Measurements from ENCODE around the gene TRABD2B.

The TRABD2B gene

GRCh38 chr1:47830641-47831333, 166.4 kb downstream of the TRABD2B start:
- Mint-ChIP-seq H3K4me1 (ENCODE audit: low read depth) (no peaks in the 10 kb centered on the region), H3K27ac (no peak overlapping the region), H3K4me3 (no peak overlapping the region)

DNA sequence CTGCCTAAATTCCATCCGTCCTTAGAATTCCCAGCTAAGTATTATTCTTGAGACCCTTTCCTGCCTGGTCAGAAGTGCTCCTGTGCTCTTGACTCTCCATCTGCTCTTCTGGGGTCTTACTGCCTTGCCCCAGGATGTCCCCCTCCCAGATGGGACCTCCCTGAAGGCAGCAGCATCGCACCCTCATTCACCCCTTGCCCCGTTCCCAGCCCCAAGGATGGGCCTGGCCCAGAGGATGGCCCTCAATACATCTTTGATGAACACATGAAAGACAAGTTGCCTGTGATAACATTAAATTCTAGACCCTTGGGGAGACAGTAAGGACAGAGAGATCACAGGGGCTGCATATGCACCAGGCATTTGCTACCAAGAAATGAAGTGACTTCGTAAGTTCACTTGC, 167.2 kb downstream of the TRABD2B start:
- Mint-ChIP-seq H3K4me1 (ENCODE audit: low read depth) (no peaks in the 10 kb centered on the region), H3K4me3 (no peak overlapping the region), H3K36me3 (ENCODE audit: low read depth) (no peaks in the 10 kb centered on the region), H3K27ac (no peak overlapping the region), H3K9me3 (peaks cover 1% of the 10 kb centered on the region), H3K27me3 (peaks cover 8% of the 10 kb centered on the region)

More at GRCh38 chr1:47830641-47831333, 166.4 kb downstream of the TRABD2B start:
- Mint-ChIP-seq H3K27me3 (peaks cover 11% of the 10 kb centered on the region), H3K9me3 (peaks cover 9% of the 10 kb centered on the region), H3K36me3 (ENCODE audit: low read depth) (no peaks in the 10 kb centered on the region)

DNA sequence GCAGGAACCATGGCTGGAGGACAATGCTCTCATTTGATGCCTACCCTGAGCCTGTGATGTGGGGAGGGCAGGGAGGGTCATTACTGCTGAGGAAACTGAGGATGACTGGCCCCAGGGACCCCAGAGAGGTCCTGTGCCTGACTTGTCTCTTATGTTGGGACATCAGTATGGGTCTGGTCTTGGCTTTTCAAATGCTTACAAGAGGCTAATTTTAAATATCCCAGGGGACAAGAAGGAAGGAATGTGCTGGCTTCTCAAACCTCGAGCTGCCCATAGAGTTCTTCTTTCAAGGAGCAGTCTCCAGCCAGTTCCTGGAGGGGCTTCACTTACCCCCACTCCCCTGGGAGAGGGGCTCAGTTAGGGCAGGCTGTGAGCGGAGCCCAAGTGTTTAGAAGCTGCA, 168.2 kb downstream of the TRABD2B start:
- Mint-ChIP-seq H3K4me1 (ENCODE audit: low read depth) (no peaks in the 10 kb centered on the region), H3K4me3 (no peak overlapping the region), H3K27ac (no peak overlapping the region), H3K36me3 (ENCODE audit: low read depth) (no peaks in the 10 kb centered on the region), H3K9me3 (no peaks in the 10 kb centered on the region), H3K27me3 (peaks cover 8% of the 10 kb centered on the region)

GRCh38 chr1:47827109-47827508, 170.1 kb downstream of the TRABD2B start:
- no peaks in the 10 kb centered on the region for H3K9me3 Mint-ChIP-seq
- H3K36me3 Mint-ChIP-seq (ENCODE audit: low read depth) = no peaks in the 10 kb centered on the region
- no peaks in the 10 kb centered on the region for H3K4me1 Mint-ChIP-seq (ENCODE audit: low read depth)
- peaks cover 3% of the 10 kb centered on the region for H3K27me3 Mint-ChIP-seq
- H3K27ac Mint-ChIP-seq = no peak overlapping the region
- H3K4me3 Mint-ChIP-seq = no peak overlapping the region

- Mint-ChIP-seq H3K27me3 (peaks cover 3% of the 10 kb centered on the region), H3K4me3 (no peak overlapping the region), H3K27ac (no peak overlapping the region), H3K36me3 (ENCODE audit: low read depth) (no peaks in the 10 kb centered on the region), H3K9me3 (no peaks in the 10 kb centered on the region), H3K4me1 (ENCODE audit: low read depth) (no peaks in the 10 kb centered on the region)
Measured at GRCh38 chr1:47824716-47825115, 172.5 kb downstream of the TRABD2B start.

GRCh38 chr1:47824297-47824696, 172.9 kb downstream of the TRABD2B start:
- Mint-ChIP-seq H3K4me3 (no peak overlapping the region), H3K27me3 (no peaks in the 10 kb centered on the region), H3K4me1 (ENCODE audit: low read depth) (no peaks in the 10 kb centered on the region), H3K9me3 (no peaks in the 10 kb centered on the region), H3K36me3 (ENCODE audit: low read depth) (no peaks in the 10 kb centered on the region), H3K27ac (no peak overlapping the region)

GRCh38 chr1:47823040-47823808, 174.0 kb downstream of the TRABD2B start:
- no peak overlapping the region for H3K27ac Mint-ChIP-seq

DNA sequence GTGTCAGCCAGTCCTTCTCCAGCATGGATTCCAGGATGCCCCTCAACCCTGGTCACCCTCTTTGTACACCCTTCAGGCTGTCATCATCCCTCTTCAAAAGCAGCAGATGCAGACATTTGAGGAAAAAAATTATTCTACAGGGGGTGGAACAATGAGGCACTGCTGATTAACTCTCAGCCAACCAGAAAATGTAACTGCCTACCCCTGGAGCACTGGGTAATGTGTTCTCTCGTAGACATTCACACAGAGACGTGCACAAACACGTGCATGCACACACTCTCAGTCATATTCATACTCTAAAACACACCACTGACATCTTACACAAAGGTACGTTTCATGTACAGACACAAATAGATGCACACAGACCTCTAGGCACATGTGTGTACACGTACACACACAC, 175.4 kb downstream of the TRABD2B start:
- Mint-ChIP-seq H3K4me3 (no peak overlapping the region), H3K27ac (no peak overlapping the region), H3K9me3 (no peaks in the 10 kb centered on the region), H3K36me3 (ENCODE audit: low read depth) (no peaks in the 10 kb centered on the region), H3K4me1 (ENCODE audit: low read depth) (no peaks in the 10 kb centered on the region), H3K27me3 (no peaks in the 10 kb centered on the region)

More at GRCh38 chr1:47823040-47823808, 174.0 kb downstream of the TRABD2B start:
- Mint-ChIP-seq H3K27me3 (no peaks in the 10 kb centered on the region), H3K4me3 (no peak overlapping the region), H3K9me3 (no peaks in the 10 kb centered on the region), H3K4me1 (ENCODE audit: low read depth) (no peaks in the 10 kb centered on the region), H3K36me3 (ENCODE audit: low read depth) (no peaks in the 10 kb centered on the region)

GRCh38 chr1:47819574-47819888, 177.7 kb downstream of the TRABD2B start:
- Mint-ChIP-seq H3K4me1 (ENCODE audit: low read depth) (no peaks in the 10 kb centered on the region), H3K27ac (no peak overlapping the region), H3K9me3 (no peaks in the 10 kb centered on the region), H3K27me3 (no peaks in the 10 kb centered on the region), H3K36me3 (ENCODE audit: low read depth) (no peaks in the 10 kb centered on the region), H3K4me3 (no peak overlapping the region)

GRCh38 chr1:47818682-47819573, 178.3 kb downstream of the TRABD2B start:
- no peaks in the 10 kb centered on the region for H3K27me3 Mint-ChIP-seq
- no peaks in the 10 kb centered on the region for H3K36me3 Mint-ChIP-seq (ENCODE audit: low read depth)
- no peaks in the 10 kb centered on the region for H3K4me1 Mint-ChIP-seq (ENCODE audit: low read depth)
- no peak overlapping the region for H3K4me3 Mint-ChIP-seq
- H3K9me3 Mint-ChIP-seq = no peaks in the 10 kb centered on the region
- H3K27ac Mint-ChIP-seq = no peak overlapping the region

DNA sequence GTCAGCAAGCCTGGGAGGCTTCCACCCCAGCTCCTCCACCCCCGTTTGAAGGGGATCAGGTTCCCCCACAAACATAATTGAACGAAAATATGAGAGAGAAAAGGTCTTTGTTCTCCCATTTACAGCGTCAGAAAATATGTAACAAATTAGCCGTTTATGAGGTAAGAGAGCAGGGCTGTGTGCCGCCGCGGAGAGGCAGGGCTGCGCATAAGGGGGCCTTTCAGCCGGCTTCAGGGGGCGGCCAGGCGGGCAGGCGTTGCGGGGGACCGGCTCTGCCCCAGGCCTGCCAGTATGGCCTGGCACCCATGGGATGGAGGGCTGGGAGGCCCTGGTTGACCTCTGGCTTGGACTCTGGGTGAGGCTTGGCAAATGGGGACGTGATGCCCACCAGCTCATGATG, 179.3 kb downstream of the TRABD2B start:
- no peaks in the 10 kb centered on the region for H3K27me3 Mint-ChIP-seq

GRCh38 chr1:47816325-47817071, 180.7 kb downstream of the TRABD2B start:
- no peaks in the 10 kb centered on the region for H3K36me3 Mint-ChIP-seq (ENCODE audit: low read depth)

More for the DNA sequence above, 179.3 kb downstream of the TRABD2B start:
- H3K9me3 Mint-ChIP-seq = no peaks in the 10 kb centered on the region
- H3K36me3 Mint-ChIP-seq (ENCODE audit: low read depth) = no peaks in the 10 kb centered on the region
- H3K27ac Mint-ChIP-seq = no peak overlapping the region
- no peaks in the 10 kb centered on the region for H3K4me1 Mint-ChIP-seq (ENCODE audit: low read depth)
- H3K4me3 Mint-ChIP-seq = no peak overlapping the region

DNA sequence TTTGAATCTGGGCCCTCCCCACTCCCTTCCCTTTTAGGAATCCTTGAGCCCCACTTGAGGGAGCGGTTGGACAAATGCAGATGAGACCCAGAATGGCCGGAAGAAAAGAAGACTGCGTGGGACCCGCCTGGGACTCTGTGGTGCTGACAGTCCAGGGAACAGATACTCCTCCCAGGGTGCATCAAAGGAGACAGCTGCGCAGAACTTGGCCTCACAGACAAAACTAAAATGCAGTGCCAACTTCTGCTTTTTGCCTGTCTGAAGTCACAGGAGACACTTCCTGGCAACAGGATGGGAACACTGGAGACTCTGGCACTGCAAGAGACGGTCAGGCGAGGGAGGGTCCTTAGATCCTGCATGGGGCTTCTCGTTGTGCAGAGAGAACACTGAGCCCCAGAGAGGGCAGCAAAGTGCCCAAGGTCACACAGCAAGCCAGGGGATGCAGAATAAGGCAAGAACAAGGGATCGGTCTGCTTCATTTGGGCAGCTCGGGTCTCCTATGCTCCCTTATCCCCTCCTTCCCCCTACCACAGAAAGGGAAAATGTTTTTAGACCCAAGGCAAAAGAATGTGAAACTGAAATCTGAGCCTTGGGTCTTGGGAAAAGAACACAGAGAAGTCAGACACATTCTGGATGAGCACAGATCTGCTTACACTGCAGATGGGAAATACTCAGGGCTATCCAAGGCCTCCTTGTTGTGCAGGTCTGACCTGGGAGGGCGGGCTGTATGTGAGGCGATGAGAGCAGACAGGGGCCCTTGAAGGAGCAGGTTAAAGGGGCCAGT, 182.4 kb downstream of the TRABD2B start:
- no peak overlapping the region for H3K27ac Mint-ChIP-seq
- H3K27me3 Mint-ChIP-seq = no peaks in the 10 kb centered on the region
- H3K4me3 Mint-ChIP-seq = no peak overlapping the region
- no peaks in the 10 kb centered on the region for H3K4me1 Mint-ChIP-seq (ENCODE audit: low read depth)
- H3K36me3 Mint-ChIP-seq (ENCODE audit: low read depth) = no peaks in the 10 kb centered on the region
- H3K9me3 Mint-ChIP-seq = no peaks in the 10 kb centered on the region

More at GRCh38 chr1:47816325-47817071, 180.7 kb downstream of the TRABD2B start:
- H3K9me3 Mint-ChIP-seq = no peaks in the 10 kb centered on the region
- no peak overlapping the region for H3K27ac Mint-ChIP-seq
- no peaks in the 10 kb centered on the region for H3K4me1 Mint-ChIP-seq (ENCODE audit: low read depth)
- no peaks in the 10 kb centered on the region for H3K27me3 Mint-ChIP-seq
- no peak overlapping the region for H3K4me3 Mint-ChIP-seq

GRCh38 chr1:47813970-47814369, 183.2 kb downstream of the TRABD2B start:
- Mint-ChIP-seq H3K27ac (no peak overlapping the region), H3K4me3 (no peak overlapping the region), H3K36me3 (ENCODE audit: low read depth) (no peaks in the 10 kb centered on the region), H3K9me3 (no peaks in the 10 kb centered on the region), H3K27me3 (no peaks in the 10 kb centered on the region), H3K4me1 (ENCODE audit: low read depth) (no peaks in the 10 kb centered on the region)
